NCI-H1417 (cell line): ENCODE measurements around the gene PTK7.
"Not testable (repeated sequence)": the region's sequence is repeated elsewhere in the genome, so short reads cannot be mapped to it uniquely, and the experiment has no call there.

Source experiments
- DNase-seq, 3 experiments: peaks; one replicate each; lab custom pipeline; 2025; lab: John Stamatoyannopoulos, UW

PTK7 gene

GRCh38 chr6:43117466-43117865, 41.4 kb downstream of the PTK7 start:
- DNase-seq: not testable (repeated sequence)

GRCh38 chr6:43119482-43119881, 43.4 kb downstream of the PTK7 start:
- DNase-seq: no peak

GRCh38 chr6:43120101-43120763, 44.1 kb downstream of the PTK7 start:
- no peak for DNase-seq

GRCh38 chr6:43120944-43121913, 45.1 kb downstream of the PTK7 start:
- DNase-seq: no peak

- no peak for DNase-seq
Measured at GRCh38 chr6:43122146-43122545, 46.0 kb downstream of the PTK7 start.

GRCh38 chr6:43123461-43124314, 47.6 kb downstream of the PTK7 start:
- DNase-seq: no peak

- no peak for DNase-seq
Measured at GRCh38 chr6:43124481-43124880, 48.4 kb downstream of the PTK7 start.

- no peak for DNase-seq
Measured at GRCh38 chr6:43125119-43125518, 49.0 kb downstream of the PTK7 start.

GRCh38 chr6:43125555-43125954, 49.4 kb downstream of the PTK7 start:
- no peak for DNase-seq

- DNase-seq: no peak
Measured at GRCh38 chr6:43127180-43127579, 51.1 kb downstream of the PTK7 start.

GRCh38 chr6:43127877-43128276, 51.8 kb downstream of the PTK7 start:
- no peak for DNase-seq

GRCh38 chr6:43128926-43129325, 52.8 kb downstream of the PTK7 start:
- DNase-seq: no peak

- DNase-seq: peak in 1 of 3 experiments; percentile 37
Measured at GRCh38 chr6:43129434-43130194, 53.5 kb downstream of the PTK7 start.

- no peak for DNase-seq
Measured at GRCh38 chr6:43130429-43130828, 54.3 kb downstream of the PTK7 start.

- DNase-seq: not testable (repeated sequence)
Measured at GRCh38 chr6:43131379-43131778, 55.3 kb downstream of the PTK7 start.

GRCh38 chr6:43138267-43138666, 62.2 kb downstream of the PTK7 start:
- DNase-seq: no peak

- not testable (repeated sequence) for DNase-seq
Measured at GRCh38 chr6:43139973-43140372, 63.9 kb downstream of the PTK7 start.

GRCh38 chr6:43141644-43142043, 65.5 kb downstream of the PTK7 start:
- DNase-seq: no peak

GRCh38 chr6:43142101-43142500, 66.0 kb downstream of the PTK7 start:
- no peak for DNase-seq

GRCh38 chr6:43143235-43144128, 67.4 kb downstream of the PTK7 start:
- DNase-seq: peak; percentile 63 to 78 (median 76)
